CD4-positive, alpha-beta T cell (primary cell): Measurements from ENCODE around the gene AKNA. TPM values are rescaled to one million over a fixed set of nuclear protein-coding genes. Genes with fewer than 3 reads are reported as not detected.

Source experiments
- ATAC-seq: fragments of 200-7000 bp; cut with Tn5 transposase; one replicate; pipeline ENCODE4 v1.10.0; 2022; ENCODE audit warnings: mild to moderate bottlenecking; ENCODE audit not compliant: poor library complexity
- CTCF ChIA-PET: fragments of 350-600 bp; sonication (Branson Sonifier 250); formaldehyde crosslinking; loops from one replicate; lab custom pipeline; 2021; ENCODE audit warnings: antibody characterized with exemption, inconsistent platforms; lab: Charles Lee
- POLR2A ChIA-PET: fragments of 350-600 bp; sonication (Branson Sonifier 250); formaldehyde crosslinking; loops from one replicate; lab custom pipeline; 2021; ENCODE audit warnings: antibody characterized with exemption, inconsistent platforms; lab: Charles Lee
- DNase-seq, 14 experiments: peaks; one replicate each; pipeline ENCODE4 v3.0.0-alpha.2; 2013 to 2020; ENCODE audit warnings: mixed read lengths in 2 of 14
- H3K27ac ChIP-seq, 2 donors: one replicate each; pipeline versions ENCODE4 v1.5.1 to v1.7.0; 2013; ENCODE audit warnings: low read length in 2 of 2, low read depth in 1 of 2, mild to moderate bottlenecking in 1 of 2
- H3K27me3 ChIP-seq, 2 experiments: 1 replicate in 1 of 2; 2 replicates in 1 of 2; pipeline versions ENCODE4 v1.6.1 to v1.7.0; 2013; ENCODE audit warnings: low read length in 2 of 2, control low read depth in 1 of 2, mild to moderate bottlenecking in 1 of 2, moderate library complexity in 1 of 2; ENCODE audit not compliant: insufficient read depth in 2 of 2, control insufficient read depth in 1 of 2
- H3K36me3 ChIP-seq: one replicate; pipeline ENCODE4 v1.6.1; 2013; ENCODE audit warnings: low read length, control low read depth; ENCODE audit not compliant: insufficient read depth
- H3K4me1 ChIP-seq: one replicate; pipeline ENCODE4 v1.6.1; 2013; ENCODE audit warnings: low read length, control low read depth; ENCODE audit not compliant: insufficient read depth
- H3K4me3 ChIP-seq: one replicate; pipeline ENCODE4 v1.5.1; 2013; ENCODE audit warnings: mild to moderate bottlenecking, low read length, moderate library complexity
- H3K9me3 ChIP-seq, 2 experiments: 1 replicate in 1 of 2; 2 replicates in 1 of 2; pipeline versions ENCODE4 v1.6.1 to v1.7.0; 2013; ENCODE audit warnings: low read length in 2 of 2, mild to moderate bottlenecking in 2 of 2, control low read depth in 1 of 2, moderate library complexity in 1 of 2; ENCODE audit not compliant: control insufficient read depth in 1 of 2, insufficient read depth in 1 of 2
- H3K27ac Mint-ChIP-seq: one replicate; pipeline ENCODE4 v1.8.0; 2020; ENCODE audit warnings: mixed read lengths
- H3K27me3 Mint-ChIP-seq: one replicate; pipeline ENCODE4 v1.8.0; 2021; ENCODE audit warnings: mixed read lengths
- H3K36me3 Mint-ChIP-seq: one replicate; pipeline ENCODE4 v1.8.0; 2021; ENCODE audit warnings: low read depth, mixed read lengths
- H3K4me1 Mint-ChIP-seq: one replicate; pipeline ENCODE4 v1.8.0; 2021; ENCODE audit warnings: low read depth, mixed read lengths
- H3K4me3 Mint-ChIP-seq: one replicate; pipeline ENCODE4 v1.8.0; 2020; ENCODE audit warnings: mild to moderate bottlenecking, mixed read lengths
- H3K9me3 Mint-ChIP-seq: one replicate; pipeline ENCODE4 v1.8.0; 2020; ENCODE audit warnings: mixed read lengths
- CTCF ChIP-seq: fragments of 200-600 bp; IDR thresholded peaks from one replicate; pipeline ENCODE4 v1.8.0; 2022; ENCODE audit warnings: antibody characterized with exemption, mild to moderate bottlenecking
- intact Hi-C, 2 experiments: fragments of 100-400 bp; cut with DNase I in 1 of 2; cut with micrococcal nuclease in 1 of 2; formaldehyde crosslinking; loops; one replicate each; pipeline versions ENCODE4 v1.15.1 to v1.9.0; 2023 to 2025; cut with DNase I, micrococcal nuclease
- total RNA-seq, 174 experiments: library from RNA in 2 of 174; stranded (reverse) in 2 of 174; gene quantifications; one replicate each; pipeline ENCODE4 v1.2.3 and lab custom pipeline; 2021 to 2026

Gene AKNA
- total RNA-seq, 2 experiments from 2014 or later: 247 to 258 TPM

GRCh38 chr9:114431770-114432169 lies 44.0 kb upstream of the AKNA start:
- no peaks in the 10 kb centered on the region for H3K27me3 ChIP-seq
- ChIA-PET CTCF (interaction anchor here (0.9 kb wide), 1 partner anchor 222 kb away, joined by 3 read pairs; no protein-coding TSS in a partner anchor), POLR2A (no interaction called here)
- Mint-ChIP-seq H3K36me3 (no peaks in the 10 kb centered on the region), H3K9me3 (no peaks in the 10 kb centered on the region), H3K4me3 (no peak overlapping the region), H3K4me1 (peaks cover 5% of the 10 kb centered on the region), H3K27ac (no peak overlapping the region), H3K27me3 (no peaks in the 10 kb centered on the region)
- peaks cover 9% of the 10 kb centered on the region for H3K4me1 ChIP-seq
- H3K9me3 ChIP-seq: no peaks in the 10 kb centered on the region
- no peak for TF ChIP-seq CTCF
- DNase-seq (no peak), ATAC-seq (no peak)
- H3K36me3 ChIP-seq: no peaks in the 10 kb centered on the region
- intact Hi-C loops: no loop called here
- no peak overlapping the region for H3K27ac ChIP-seq
- H3K4me3 ChIP-seq: no peak overlapping the region

GRCh38 chr9:114431003-114431402 lies 43.2 kb upstream of the AKNA start:
- ChIA-PET CTCF (no interaction called here), POLR2A (no interaction called here)

GRCh38 chr9:114430457-114430856 lies 42.7 kb upstream of the AKNA start:
- no peak overlapping the region for H3K27ac ChIP-seq
- ChIA-PET CTCF (no interaction called here), POLR2A (no interaction called here)
- ATAC-seq (no peak), DNase-seq (no peak)
- no peaks in the 10 kb centered on the region for H3K27me3 ChIP-seq
- intact Hi-C loops: no loop called here
- H3K9me3 ChIP-seq: no peaks in the 10 kb centered on the region
- no peak for TF ChIP-seq CTCF
- H3K27me3 Mint-ChIP-seq: no peaks in the 10 kb centered on the region
- H3K36me3 ChIP-seq: no peaks in the 10 kb centered on the region
- peaks cover 5% of the 10 kb centered on the region for H3K4me1 Mint-ChIP-seq
- H3K27ac Mint-ChIP-seq: no peak overlapping the region
- H3K9me3 Mint-ChIP-seq: no peaks in the 10 kb centered on the region
- H3K4me3 Mint-ChIP-seq: no peak overlapping the region
- peaks cover 9% of the 10 kb centered on the region for H3K4me1 ChIP-seq
- H3K4me3 ChIP-seq: no peak overlapping the region
- H3K36me3 Mint-ChIP-seq: no peaks in the 10 kb centered on the region

More at GRCh38 chr9:114431003-114431402, 43.2 kb upstream of the AKNA start:
- Histone ChIP-seq H3K4me3 (no peak overlapping the region), H3K4me1 (peaks cover 9% of the 10 kb centered on the region), H3K27ac (no peak overlapping the region), H3K9me3 (no peaks in the 10 kb centered on the region), H3K36me3 (no peaks in the 10 kb centered on the region), H3K27me3 (no peaks in the 10 kb centered on the region)
- intact Hi-C loops: no loop called here
- Mint-ChIP-seq H3K27ac (no peak overlapping the region), H3K36me3 (no peaks in the 10 kb centered on the region), H3K9me3 (no peaks in the 10 kb centered on the region), H3K27me3 (no peaks in the 10 kb centered on the region), H3K4me1 (peaks cover 5% of the 10 kb centered on the region), H3K4me3 (no peak overlapping the region)
- no peak for DNase-seq
- no peak for TF ChIP-seq CTCF
- no peak for ATAC-seq
